GM12875 (cell line): Measurements from ENCODE around the gene HDGF.

Experiments
- H3K4me3 ChIP-seq: one replicate; pipeline ENCODE4 v1.5.1; 2011; ENCODE audit warnings: low read depth, low read length, control low read depth
- CTCF ChIP-seq: IDR thresholded peaks from 2 replicates; pipeline ENCODE4 v1.5.1; 2011; ENCODE audit warnings: low read depth, mild to moderate bottlenecking, control low read depth, inconsistent platforms, low read length, moderate library complexity, borderline replicate concordance; ENCODE audit not compliant: insufficient read depth

Gene HDGF

GRCh38 chr1:156696755-156697154 lies 54.7 kb downstream of the HDGF start:
- no peak for TF ChIP-seq CTCF

GRCh38 chr1:156694690-156694962 lies 56.8 kb downstream of the HDGF start:
- H3K4me3 ChIP-seq, result no peak overlapping the region
- no peak for TF ChIP-seq CTCF

More at GRCh38 chr1:156696755-156697154, 54.7 kb downstream of the HDGF start:
- H3K4me3 ChIP-seq, result no peak overlapping the region

- no peak overlapping the region for H3K4me3 ChIP-seq
- TF ChIP-seq CTCF, result no peak
Observed at GRCh38 chr1:156693848-156694689, 57.4 kb downstream of the HDGF start.

- no peak overlapping the region for H3K4me3 ChIP-seq
- no peak for TF ChIP-seq CTCF
Observed at GRCh38 chr1:156692925-156693847, 58.3 kb downstream of the HDGF start.

GRCh38 chr1:156692441-156692924 lies 59.0 kb downstream of the HDGF start:
- no peak for TF ChIP-seq CTCF
- H3K4me3 ChIP-seq, result no peak overlapping the region
